K562 (cell line): Measurements from ENCODE around the gene MUSK.

Source experiments
- CTCF ChIP-seq, 3 experiments: IDR thresholded peaks in 2 of 3; conservative IDR thresholded peaks in 1 of 3; 2 replicates each; pipeline ENCODE4 v1.5.1; 2011 to 2012; ENCODE audit warnings: low read length in 3 of 3, mild to moderate bottlenecking in 3 of 3, control low read depth in 2 of 3, improper control_type of control experiment in 1 of 3, inconsistent platforms in 1 of 3, low read depth in 1 of 3, mixed read lengths in 1 of 3, moderate library complexity in 1 of 3; ENCODE audit not compliant: insufficient read depth in 2 of 3
- FOXP1 ChIP-seq: sonication (generic); formaldehyde crosslinking; IDR thresholded peaks from 2 replicates; pipeline ENCODE4 v1.8.0; 2022; ENCODE audit warnings: mild to moderate bottlenecking, missing genetic modification reagents
- SIN3B ChIP-seq: fragments of 450-650 bp; IDR thresholded peaks from 2 replicates; pipeline ENCODE4 v1.6.1; 2017; ENCODE audit warnings: low read depth, mild to moderate bottlenecking, moderate library complexity
- SMARCA4 ChIP-seq: fragments of 450-650 bp; IDR thresholded peaks from 2 replicates; pipeline ENCODE4 v1.6.1; 2016

GRCh38 chr9:110835859-110836271 lies 167.3 kb downstream of the MUSK start:
- TF ChIP-seq SIN3B (no peak), SMARCA4 (no peak), FOXP1 (CRISPR knock-in tag) (no peak), CTCF (IDR thresholded peaks at IDR 0.05 in 2 of 3, conservative IDR thresholded peaks at IDR 0.05 in 1 of 3; ENCODE audit: insufficient read depth in 2 of 3, low read depth in 1 of 3, low read length in 3 of 3) (no peak)
